DMS153 treated with DMSO at 0.1 percent for 48 hours (cell line): ENCODE results near the gene ADAR.

Experiments
- DNase-seq: peaks from one replicate; lab custom pipeline; 2025; ENCODE audit not compliant: unreplicated experiment; lab: John Stamatoyannopoulos, UW

Gene ADAR

GRCh38 chr1:154616659-154617345 lies 8.8 kb upstream of the ADAR start:
- no peak for DNase-seq

- DNase-seq, result no peak
Measured at GRCh38 chr1:154615411-154615810, 7.4 kb upstream of the ADAR start.

- DNase-seq, result no peak
Measured at GRCh38 chr1:154614901-154615300, 6.9 kb upstream of the ADAR start.

GRCh38 chr1:154614247-154614646 lies 6.3 kb upstream of the ADAR start:
- DNase-seq, result no peak

- DNase-seq, result no peak
Measured at GRCh38 chr1:154611150-154611862, 3.3 kb upstream of the ADAR start.

- DNase-seq, result peak; percentile 43
Measured at GRCh38 chr1:154609398-154610380, 1.7 kb upstream of the ADAR start.

- peak; percentile 58 for DNase-seq
Measured at GRCh38 chr1:154608397-154609270, 648 bp upstream of the ADAR start.

GRCh38 chr1:154607106-154607608 lies 829 bp downstream of the ADAR start:
- DNase-seq, result no peak

GRCh38 chr1:154605534-154605933 lies 2.5 kb downstream of the ADAR start:
- no peak for DNase-seq

- no peak for DNase-seq
Measured at GRCh38 chr1:154603317-154603716, 4.7 kb downstream of the ADAR start.

GRCh38 chr1:154599658-154600057 lies 8.3 kb downstream of the ADAR start:
- no peak for DNase-seq

GRCh38 chr1:154598871-154599635 lies 8.9 kb downstream of the ADAR start:
- DNase-seq, result no peak

- DNase-seq, result no peak
Measured at GRCh38 chr1:154595621-154596020, 12.4 kb downstream of the ADAR start.

- DNase-seq, result no peak
Measured at GRCh38 chr1:154594811-154595210, 13.2 kb downstream of the ADAR start.

- no peak for DNase-seq
Measured at GRCh38 chr1:154593390-154593789, 14.6 kb downstream of the ADAR start.

GRCh38 chr1:154591206-154591605 lies 16.8 kb downstream of the ADAR start:
- DNase-seq, result no peak

GRCh38 chr1:154590756-154591155 lies 17.2 kb downstream of the ADAR start:
- DNase-seq, result no peak

GRCh38 chr1:154589780-154590179 lies 18.2 kb downstream of the ADAR start:
- DNase-seq, result no peak

GRCh38 chr1:154586641-154587040 lies 21.3 kb downstream of the ADAR start:
- DNase-seq, result no peak

- no peak for DNase-seq
Measured at GRCh38 chr1:154586231-154586630, 21.8 kb downstream of the ADAR start.
